ENCODE results near the gene C16orf96. TPM values are rescaled to one million over a fixed set of nuclear protein-coding genes. Genes with fewer than 3 reads are reported as not detected.

C16orf96 gene
- total RNA-seq, 1 experiment from 2014 or later: 1.4 TPM

DNA sequence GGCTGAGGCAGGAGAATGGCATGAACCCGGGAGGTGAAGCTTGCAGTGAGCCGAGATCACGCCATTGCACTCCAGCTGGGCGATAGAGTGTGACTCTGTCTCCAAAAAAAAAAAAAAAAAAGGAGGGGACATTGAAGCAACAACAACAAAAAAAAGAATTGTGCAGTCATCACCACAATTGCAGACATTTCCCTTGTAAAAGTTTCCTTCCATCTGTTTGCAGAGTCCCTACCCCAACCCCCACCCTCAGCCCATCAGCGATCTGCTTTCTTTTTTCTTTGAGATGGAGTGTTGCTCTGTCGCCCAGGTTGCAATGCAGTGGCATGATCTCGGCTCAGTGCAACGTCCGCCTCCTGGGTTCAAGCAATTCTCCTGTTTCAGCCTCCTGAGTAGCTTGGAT is 72.1 kb downstream of the C16orf96 start:
- Histone ChIP-seq H2AFZ (ENCODE audit: low read length) (no peak overlapping the region), H3K9ac (ENCODE audit: extremely low read depth, insufficient read length, low read length) (no peak overlapping the region), H3K4me2 (ENCODE audit: insufficient read depth, insufficient read length, low read length) (no peak overlapping the region), H3K79me2 (ENCODE audit: insufficient read depth, low read length) (peaks cover 24% of the 10 kb centered on the region; the same call in 1 of the 2 replicates), H3K18ac (ENCODE audit: insufficient read length, low read depth, low read length) (no peak overlapping the region), H3K4me1 (ENCODE audit: insufficient read depth, low read length) (no peaks in the 10 kb centered on the region), H4K91ac (ENCODE audit: insufficient read length, low read depth, low read length) (no peak overlapping the region), H3K23ac (ENCODE audit: insufficient read length, low read depth, low read length) (no peak overlapping the region), H3K27ac (ENCODE audit: insufficient read length, low read depth, low read length) (no peak overlapping the region), H4K20me1 (ENCODE audit: control insufficient read depth, insufficient read depth, insufficient read length) (no peaks in the 10 kb centered on the region), H3T11ph (ENCODE audit: low read length) (no peak overlapping the region), H2AK5ac (ENCODE audit: insufficient read length, low read length) (no peak overlapping the region), H4K5ac (ENCODE audit: insufficient read length, low read depth, low read length) (no peak overlapping the region), H2BK120ac (ENCODE audit: low read depth, low read length, poor library complexity, severe bottlenecking) (no peak overlapping the region), H3K56ac (ENCODE audit: insufficient read length, low read depth, low read length) (no peak overlapping the region), H2BK5ac (ENCODE audit: insufficient read length, low read length) (no peak overlapping the region), H3K27me3 (ENCODE audit: insufficient read depth, low read length) (no peaks in the 10 kb centered on the region), H2BK20ac (ENCODE audit: low read depth, low read length, poor library complexity, severe bottlenecking) (no peak overlapping the region), H2BK12ac (ENCODE audit: insufficient read length, low read depth, low read length) (no peak overlapping the region), H3K79me1 (ENCODE audit: insufficient read depth, low read depth, low read length, poor library complexity, severe bottlenecking) (peaks cover 15% of the 10 kb centered on the region), H3K4ac (ENCODE audit: low read depth, low read length) (no peak overlapping the region), H3K14ac (ENCODE audit: insufficient read depth, low read length) (no peak overlapping the region), H4K8ac (replicated peaks; ENCODE audit: insufficient read length, low read depth, low read length) (no peak overlapping the region), H3K23me2 (ENCODE audit: insufficient read length, low read depth, low read length, poor library complexity, severe bottlenecking) (peaks cover 10% of the 10 kb centered on the region), H2BK15ac (ENCODE audit: low read depth, low read length) (no peak overlapping the region), H3K9me3 (ENCODE audit: control insufficient read depth, low read depth, low read length) (no peaks in the 10 kb centered on the region)
- peaks cover 16 to 20% of the 10 kb centered on the region in 2 experiments for H3K4me1 Mint-ChIP-seq
- TF ChIP-seq, protein P1, sequence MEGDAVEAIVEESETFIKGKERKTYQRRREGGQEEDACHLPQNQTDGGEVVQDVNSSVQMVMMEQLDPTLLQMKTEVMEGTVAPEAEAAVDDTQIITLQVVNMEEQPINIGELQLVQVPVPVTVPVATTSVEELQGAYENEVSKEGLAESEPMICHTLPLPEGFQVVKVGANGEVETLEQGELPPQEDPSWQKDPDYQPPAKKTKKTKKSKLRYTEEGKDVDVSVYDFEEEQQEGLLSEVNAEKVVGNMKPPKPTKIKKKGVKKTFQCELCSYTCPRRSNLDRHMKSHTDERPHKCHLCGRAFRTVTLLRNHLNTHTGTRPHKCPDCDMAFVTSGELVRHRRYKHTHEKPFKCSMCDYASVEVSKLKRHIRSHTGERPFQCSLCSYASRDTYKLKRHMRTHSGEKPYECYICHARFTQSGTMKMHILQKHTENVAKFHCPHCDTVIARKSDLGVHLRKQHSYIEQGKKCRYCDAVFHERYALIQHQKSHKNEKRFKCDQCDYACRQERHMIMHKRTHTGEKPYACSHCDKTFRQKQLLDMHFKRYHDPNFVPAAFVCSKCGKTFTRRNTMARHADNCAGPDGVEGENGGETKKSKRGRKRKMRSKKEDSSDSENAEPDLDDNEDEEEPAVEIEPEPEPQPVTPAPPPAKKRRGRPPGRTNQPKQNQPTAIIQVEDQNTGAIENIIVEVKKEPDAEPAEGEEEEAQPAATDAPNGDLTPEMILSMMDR (conservative IDR thresholded peaks at IDR 0.05): no peak
- H3K27ac Mint-ChIP-seq: no peak overlapping the region
- no peak overlapping the region for H3K4me3 Mint-ChIP-seq
- DNase-seq: no peak
- H3K9me3 Mint-ChIP-seq: peaks cover 0 to 13% of the 10 kb centered on the region in 2 experiments; a peak in 4 of 5 replicates
- WGBS (ENCODE audit: extremely low coverage, insufficient read length, low lambda C conversion rate): no CpG with 5 or more reads among the region's 9 CpGs
- H3K27me3 Mint-ChIP-seq (ENCODE audit: low read depth): no peaks in the 10 kb centered on the region
- peaks cover 24 to 29% (median 24%) of the 10 kb centered on the region in 3 experiments for H3K36me3 Mint-ChIP-seq (ENCODE audit: insufficient read depth in 1 of 3, low read depth in 3 of 3)
